ENCODE measurements around the gene TRAF2.

TRAF2 gene

GRCh38 chr9:136915632-136916329, 29.5 kb downstream of the TRAF2 start:
- in situ Hi-C loops (cut with MboI; ENCODE audit: low sequenced_read_pairs): no loop called here
- peaks cover 49% of the 10 kb centered on the region for H3K36me3 ChIP-seq (replicated peaks)
- H3K27me3 ChIP-seq (ENCODE audit: low read depth): no peaks in the 10 kb centered on the region
- no peak overlapping the region for H3K4me3 ChIP-seq
- H3K9me3 ChIP-seq: no peaks in the 10 kb centered on the region
- DNase-seq (ENCODE audit: low spot score in 2 of 2): no peak
- no peaks in the 10 kb centered on the region for H3K4me1 ChIP-seq

- no peak for DNase-seq (ENCODE audit: low spot score in 2 of 2)
- Histone ChIP-seq H3K36me3 (replicated peaks) (peaks cover 53% of the 10 kb centered on the region), H3K27me3 (ENCODE audit: low read depth) (no peaks in the 10 kb centered on the region), H3K9me3 (no peaks in the 10 kb centered on the region), H3K4me1 (no peaks in the 10 kb centered on the region), H3K4me3 (no peak overlapping the region)
- in situ Hi-C loops (cut with MboI; ENCODE audit: low sequenced_read_pairs): no loop called here
Measured at GRCh38 chr9:136916330-136917184, 30.2 kb downstream of the TRAF2 start.

- no peak for DNase-seq (ENCODE audit: low spot score in 2 of 2)
- in situ Hi-C loops (cut with MboI; ENCODE audit: low sequenced_read_pairs): no loop called here
- H3K9me3 ChIP-seq: no peaks in the 10 kb centered on the region
- peaks cover 49% of the 10 kb centered on the region for H3K36me3 ChIP-seq (replicated peaks)
- H3K27me3 ChIP-seq (ENCODE audit: low read depth): no peaks in the 10 kb centered on the region
- no peaks in the 10 kb centered on the region for H3K4me1 ChIP-seq
- H3K4me3 ChIP-seq: no peak overlapping the region
Measured at GRCh38 chr9:136917902-136918301, 31.6 kb downstream of the TRAF2 start.

GRCh38 chr9:136920069-136920468, 33.8 kb downstream of the TRAF2 start:
- in situ Hi-C loops (cut with MboI; ENCODE audit: low sequenced_read_pairs): no loop called here
- DNase-seq (ENCODE audit: low spot score in 2 of 2): no peak
- Histone ChIP-seq H3K4me1 (no peaks in the 10 kb centered on the region), H3K27me3 (ENCODE audit: low read depth) (no peaks in the 10 kb centered on the region), H3K9me3 (no peaks in the 10 kb centered on the region), H3K36me3 (replicated peaks) (peaks cover 53% of the 10 kb centered on the region), H3K4me3 (no peak overlapping the region)

GRCh38 chr9:136920734-136921231, 34.5 kb downstream of the TRAF2 start:
- Histone ChIP-seq H3K27me3 (ENCODE audit: low read depth) (no peaks in the 10 kb centered on the region), H3K36me3 (replicated peaks) (peaks cover 55% of the 10 kb centered on the region), H3K9me3 (no peaks in the 10 kb centered on the region), H3K4me1 (no peaks in the 10 kb centered on the region), H3K4me3 (no peak overlapping the region)
- in situ Hi-C loops (cut with MboI; ENCODE audit: low sequenced_read_pairs): no loop called here
- DNase-seq (ENCODE audit: low spot score in 2 of 2): no peak

- H3K36me3 ChIP-seq (replicated peaks): peaks cover 56% of the 10 kb centered on the region
- no peaks in the 10 kb centered on the region for H3K4me1 ChIP-seq
- DNase-seq (ENCODE audit: low spot score in 2 of 2): no peak
- H3K27me3 ChIP-seq (ENCODE audit: low read depth): no peaks in the 10 kb centered on the region
- no peak overlapping the region for H3K4me3 ChIP-seq
- in situ Hi-C loops (cut with MboI; ENCODE audit: low sequenced_read_pairs): no loop called here
- H3K9me3 ChIP-seq: no peaks in the 10 kb centered on the region
Measured at GRCh38 chr9:136921307-136921706, 35.0 kb downstream of the TRAF2 start.

GRCh38 chr9:136921718-136922117, 35.4 kb downstream of the TRAF2 start:
- no peaks in the 10 kb centered on the region for H3K27me3 ChIP-seq (ENCODE audit: low read depth)
- in situ Hi-C loops (cut with MboI; ENCODE audit: low sequenced_read_pairs): no loop called here
- H3K9me3 ChIP-seq: no peaks in the 10 kb centered on the region
- no peak overlapping the region for H3K4me3 ChIP-seq
- no peak for DNase-seq (ENCODE audit: low spot score in 2 of 2)
- H3K36me3 ChIP-seq (replicated peaks): peaks cover 56% of the 10 kb centered on the region
- no peaks in the 10 kb centered on the region for H3K4me1 ChIP-seq

- H3K27me3 ChIP-seq (ENCODE audit: low read depth): no peaks in the 10 kb centered on the region
- no peaks in the 10 kb centered on the region for H3K9me3 ChIP-seq
- H3K36me3 ChIP-seq (replicated peaks): peaks cover 54% of the 10 kb centered on the region
- DNase-seq (ENCODE audit: low spot score in 2 of 2): no peak
- H3K4me1 ChIP-seq: no peaks in the 10 kb centered on the region
- no peak overlapping the region for H3K4me3 ChIP-seq
- in situ Hi-C loops (cut with MboI; ENCODE audit: low sequenced_read_pairs): no loop called here
Measured at GRCh38 chr9:136922540-136922939, 36.2 kb downstream of the TRAF2 start.

GRCh38 chr9:136923881-136924280, 37.6 kb downstream of the TRAF2 start:
- Histone ChIP-seq H3K9me3 (no peaks in the 10 kb centered on the region), H3K4me3 (no peak overlapping the region), H3K27me3 (ENCODE audit: low read depth) (no peaks in the 10 kb centered on the region), H3K36me3 (replicated peaks) (peaks cover 51% of the 10 kb centered on the region), H3K4me1 (no peaks in the 10 kb centered on the region)
- in situ Hi-C loops (cut with MboI; ENCODE audit: low sequenced_read_pairs): no loop called here
- no peak for DNase-seq (ENCODE audit: low spot score in 2 of 2)

- DNase-seq (ENCODE audit: low spot score in 2 of 2): no peak
- Histone ChIP-seq H3K4me3 (no peak overlapping the region), H3K9me3 (no peaks in the 10 kb centered on the region), H3K36me3 (replicated peaks) (peaks cover 46% of the 10 kb centered on the region), H3K4me1 (no peaks in the 10 kb centered on the region), H3K27me3 (ENCODE audit: low read depth) (no peaks in the 10 kb centered on the region)
- in situ Hi-C loops (cut with MboI; ENCODE audit: low sequenced_read_pairs): no loop called here
Measured at GRCh38 chr9:136925414-136926153, 39.3 kb downstream of the TRAF2 start.

GRCh38 chr9:136926154-136926704, 39.9 kb downstream of the TRAF2 start:
- no peak overlapping the region for H3K4me3 ChIP-seq
- peaks cover 44% of the 10 kb centered on the region for H3K36me3 ChIP-seq (replicated peaks)
- H3K27me3 ChIP-seq (ENCODE audit: low read depth): no peaks in the 10 kb centered on the region
- no peak for DNase-seq (ENCODE audit: low spot score in 2 of 2)
- H3K4me1 ChIP-seq: no peaks in the 10 kb centered on the region
- no peaks in the 10 kb centered on the region for H3K9me3 ChIP-seq
- in situ Hi-C loops (cut with MboI; ENCODE audit: low sequenced_read_pairs): no loop called here

- H3K36me3 ChIP-seq (replicated peaks): peaks cover 48% of the 10 kb centered on the region
Measured at GRCh38 chr9:136926749-136927148, 40.4 kb downstream of the TRAF2 start.

GRCh38 chr9:136927343-136928271, 41.3 kb downstream of the TRAF2 start:
- H3K4me1 ChIP-seq: no peaks in the 10 kb centered on the region
- peaks cover 2% of the 10 kb centered on the region; the same call in 1 of the 2 replicates for H3K9me3 ChIP-seq
- no peak for DNase-seq (ENCODE audit: low spot score in 2 of 2)
- H3K4me3 ChIP-seq: no peak overlapping the region
- in situ Hi-C loops (cut with MboI; ENCODE audit: low sequenced_read_pairs): no loop called here
- H3K36me3 ChIP-seq (replicated peaks): peaks cover 48% of the 10 kb centered on the region
- H3K27me3 ChIP-seq (ENCODE audit: low read depth): no peaks in the 10 kb centered on the region

More at GRCh38 chr9:136926749-136927148, 40.4 kb downstream of the TRAF2 start:
- H3K9me3 ChIP-seq: no peaks in the 10 kb centered on the region
- in situ Hi-C loops (cut with MboI; ENCODE audit: low sequenced_read_pairs): no loop called here
- no peak overlapping the region for H3K4me3 ChIP-seq
- no peak for DNase-seq (ENCODE audit: low spot score in 2 of 2)
- no peaks in the 10 kb centered on the region for H3K4me1 ChIP-seq
- H3K27me3 ChIP-seq (ENCODE audit: low read depth): no peaks in the 10 kb centered on the region

Data from HAP-1 (cell line).